Measurements from ENCODE around the gene COMT. TPM values are rescaled to one million over a fixed set of nuclear protein-coding genes. Genes with fewer than 3 reads are reported as not detected.
A peak's percentile ranks its signal among the peaks of the same experiment; 100 is the strongest.

The COMT gene
- total and polyA plus RNA-seq, 9 donors, result 23.1 to 200 (median 161) TPM

- no peaks in the 10 kb centered on the region for H3K9me3 ChIP-seq
- no peak overlapping the region for H3K4me3 ChIP-seq
- no peaks in the 10 kb centered on the region for H3K36me3 ChIP-seq
- intact Hi-C loops (cut with DNase I), result loop anchor here in 1 of 4 donors (5.0 kb wide), 1 partner anchor 40 kb away; no protein-coding TSS in a partner anchor
- peak in 1 of 5 donors; percentile 14 for DNase-seq
- no peak for TF ChIP-seq CTCF (IDR thresholded peaks at IDR 0.05)
- TF ChIP-seq EP300 (IDR thresholded peaks at IDR 0.05), result no peak
- no peak for TF ChIP-seq POLR2A (IDR thresholded peaks at IDR 0.05)
- no peak overlapping the region for H3K27ac ChIP-seq
- H3K4me1 ChIP-seq (ENCODE audit: insufficient read depth), result peaks cover 2% of the 10 kb centered on the region
- 94 to 98% (median 96%) methylated on average over 7 of the region's 7 CpGs for WGBS, 3 donors
- H3K27me3 ChIP-seq, result no peaks in the 10 kb centered on the region
These were observed 70.6 kb downstream of the COMT start for GRCh38 chr22:20011993-20012740.

GRCh38 chr22:20012741-20013331, 71.3 kb downstream of the COMT start:
- peaks cover 2% of the 10 kb centered on the region for H3K4me1 ChIP-seq (ENCODE audit: insufficient read depth)
- no peaks in the 10 kb centered on the region for H3K27me3 ChIP-seq
- intact Hi-C loops (cut with DNase I), result loop anchor here in 1 of 4 donors (5.0 kb wide), 1 partner anchor 41 kb away; no protein-coding TSS in a partner anchor
- no peaks in the 10 kb centered on the region for H3K36me3 ChIP-seq
- H3K9me3 ChIP-seq, result no peaks in the 10 kb centered on the region
- WGBS, 3 donors, result 84 to 94% (median 90%) methylated on average over 10 of the region's 10 CpGs
- H3K27ac ChIP-seq, result no peak overlapping the region
- TF ChIP-seq POLR2A (IDR thresholded peaks at IDR 0.05), result no peak
- TF ChIP-seq EP300 (IDR thresholded peaks at IDR 0.05), result no peak
- peak in 1 of 5 donors; percentile 19 for DNase-seq
- no peak overlapping the region for H3K4me3 ChIP-seq

GRCh38 chr22:20013382-20013871, 71.9 kb downstream of the COMT start:
- Histone ChIP-seq H3K27me3 (no peaks in the 10 kb centered on the region), H3K4me1 (ENCODE audit: insufficient read depth) (peaks cover 2% of the 10 kb centered on the region), H3K9me3 (no peaks in the 10 kb centered on the region), H3K4me3 (no peak overlapping the region), H3K36me3 (no peaks in the 10 kb centered on the region), H3K27ac (no peak overlapping the region)
- WGBS, 3 donors, result 6 to 8% (median 7%) methylated on average over 11 of the region's 11 CpGs
- intact Hi-C loops (cut with DNase I), result loop anchor here in 1 of 4 donors (5.0 kb wide), 1 partner anchor 41 kb away; no protein-coding TSS in a partner anchor
- TF ChIP-seq CTCF (IDR thresholded peaks at IDR 0.05), result peak; percentile 15 to 76 (median 66)
- TF ChIP-seq EP300 (IDR thresholded peaks at IDR 0.05), result no peak
- TF ChIP-seq POLR2A (IDR thresholded peaks at IDR 0.05), result no peak
- peak; percentile 51 to 76 (median 67) for DNase-seq

- Histone ChIP-seq H3K4me1 (ENCODE audit: insufficient read depth) (peaks cover 2% of the 10 kb centered on the region), H3K9me3 (no peaks in the 10 kb centered on the region), H3K36me3 (no peaks in the 10 kb centered on the region), H3K4me3 (no peak overlapping the region), H3K27me3 (no peaks in the 10 kb centered on the region), H3K27ac (no peak overlapping the region)
- DNase-seq, result no peak
- intact Hi-C loops (cut with DNase I), result loop anchor here in 3 of 4 donors (2.0 to 5.0 kb wide), 4 partner anchors 37 to 282 kb away; no protein-coding TSS in a partner anchor
- TF ChIP-seq EP300 (IDR thresholded peaks at IDR 0.05) (no peak), CTCF (IDR thresholded peaks at IDR 0.05) (no peak), POLR2A (IDR thresholded peaks at IDR 0.05) (no peak)
- 65 to 82% (median 77%) methylated on average over 5 of the region's 5 CpGs for WGBS, 3 donors
These were observed 73.1 kb downstream of the COMT start for GRCh38 chr22:20014526-20015186.

Measured in ovary (tissue), 9 donors.